AG10803 (cell line): Measurements from ENCODE around the gene LYSMD3.

Experiments used
- DNase-seq: peaks from one replicate; pipeline ENCODE4 v3.0.0; 2010; ENCODE audit warnings: low read depth
- H3K4me3 ChIP-seq: 2 replicates; pipeline ENCODE4 v1.5.1; 2011; ENCODE audit warnings: mild to moderate bottlenecking, low read length, control low read depth
- TF ChIP-seq, protein P1 (sequence below): conservative IDR thresholded peaks from 2 replicates; pipeline ENCODE4 v1.5.1; 2011; ENCODE audit warnings: mild to moderate bottlenecking, low read length, control low read depth, inconsistent platforms

LYSMD3 gene

GRCh38 chr5:90530736-90531487 is 1.5 kb upstream of the LYSMD3 start:
- DNase-seq = no peak
- H3K4me3 ChIP-seq = no peak overlapping the region
- TF ChIP-seq, protein P1, sequence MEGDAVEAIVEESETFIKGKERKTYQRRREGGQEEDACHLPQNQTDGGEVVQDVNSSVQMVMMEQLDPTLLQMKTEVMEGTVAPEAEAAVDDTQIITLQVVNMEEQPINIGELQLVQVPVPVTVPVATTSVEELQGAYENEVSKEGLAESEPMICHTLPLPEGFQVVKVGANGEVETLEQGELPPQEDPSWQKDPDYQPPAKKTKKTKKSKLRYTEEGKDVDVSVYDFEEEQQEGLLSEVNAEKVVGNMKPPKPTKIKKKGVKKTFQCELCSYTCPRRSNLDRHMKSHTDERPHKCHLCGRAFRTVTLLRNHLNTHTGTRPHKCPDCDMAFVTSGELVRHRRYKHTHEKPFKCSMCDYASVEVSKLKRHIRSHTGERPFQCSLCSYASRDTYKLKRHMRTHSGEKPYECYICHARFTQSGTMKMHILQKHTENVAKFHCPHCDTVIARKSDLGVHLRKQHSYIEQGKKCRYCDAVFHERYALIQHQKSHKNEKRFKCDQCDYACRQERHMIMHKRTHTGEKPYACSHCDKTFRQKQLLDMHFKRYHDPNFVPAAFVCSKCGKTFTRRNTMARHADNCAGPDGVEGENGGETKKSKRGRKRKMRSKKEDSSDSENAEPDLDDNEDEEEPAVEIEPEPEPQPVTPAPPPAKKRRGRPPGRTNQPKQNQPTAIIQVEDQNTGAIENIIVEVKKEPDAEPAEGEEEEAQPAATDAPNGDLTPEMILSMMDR = no peak

DNA sequence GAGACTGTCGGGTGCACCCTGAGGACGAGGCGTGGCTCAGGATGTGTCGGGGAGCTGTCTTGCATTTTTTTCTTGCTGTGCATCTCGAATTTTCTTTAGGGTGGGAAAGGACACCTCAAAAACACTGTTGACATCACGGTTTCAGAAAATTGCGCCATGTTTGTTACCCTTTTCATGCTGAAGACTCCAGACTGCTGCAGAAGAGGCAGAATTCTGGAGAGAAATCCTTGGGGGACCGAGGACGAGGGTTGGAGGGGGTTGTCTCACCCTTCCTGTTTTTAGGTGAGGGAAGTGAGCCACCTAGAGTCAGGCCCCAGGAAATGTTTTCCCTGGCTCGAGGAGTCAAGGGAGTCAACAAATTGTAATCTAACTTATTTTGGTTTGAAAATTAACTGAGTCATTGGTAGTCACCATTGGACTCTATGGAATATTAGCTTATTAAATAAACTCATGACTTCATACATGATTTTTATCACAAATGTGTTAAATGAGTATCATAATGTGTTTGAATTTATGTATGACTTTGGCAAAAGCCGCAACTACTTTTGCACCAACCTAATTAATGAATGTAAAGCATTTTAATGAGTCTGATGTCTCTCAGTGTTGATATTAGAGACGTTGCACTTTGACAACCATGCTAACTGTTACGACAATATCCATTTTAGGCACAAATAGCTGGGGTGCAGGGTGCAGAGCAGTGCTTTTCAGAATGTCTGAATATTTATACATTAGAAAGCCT is 724 bp upstream of the LYSMD3 start:
- TF ChIP-seq, protein P1 = peak; percentile 84
- DNase-seq = peak; percentile 80
- peak overlapping the region; percentile 98 for H3K4me3 ChIP-seq

DNA sequence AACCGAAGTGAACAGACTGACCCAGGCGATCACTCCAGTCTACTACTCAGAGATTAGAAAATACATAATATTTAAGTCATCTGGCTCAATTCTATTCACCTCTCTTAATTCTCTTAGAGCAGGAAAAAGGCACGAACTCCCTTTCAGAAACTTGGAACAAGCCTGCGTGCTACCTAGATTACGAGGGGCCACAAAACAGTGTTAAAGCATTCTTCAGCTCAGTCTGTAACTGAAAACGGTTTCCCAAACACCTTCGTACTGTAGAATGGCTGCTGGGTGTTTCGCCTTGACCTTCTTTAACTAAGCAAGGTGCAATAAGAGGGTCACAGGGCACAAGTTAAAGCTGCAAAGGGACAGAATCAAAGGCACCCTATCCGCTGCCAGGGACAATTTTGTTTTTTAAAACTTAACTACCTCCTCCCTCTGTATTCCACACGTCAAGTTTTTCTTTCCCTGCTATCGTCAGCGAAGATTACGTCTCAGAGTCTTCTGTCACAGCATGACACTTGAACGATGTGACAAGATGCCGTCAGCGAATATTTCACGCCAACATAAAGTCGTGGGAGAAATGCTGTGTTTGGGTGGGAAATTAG is 687 bp downstream of the LYSMD3 start:
- H3K4me3 ChIP-seq = peak overlapping the region; percentile 98
- DNase-seq = peak; percentile 11
- TF ChIP-seq, protein P1 = no peak

DNA sequence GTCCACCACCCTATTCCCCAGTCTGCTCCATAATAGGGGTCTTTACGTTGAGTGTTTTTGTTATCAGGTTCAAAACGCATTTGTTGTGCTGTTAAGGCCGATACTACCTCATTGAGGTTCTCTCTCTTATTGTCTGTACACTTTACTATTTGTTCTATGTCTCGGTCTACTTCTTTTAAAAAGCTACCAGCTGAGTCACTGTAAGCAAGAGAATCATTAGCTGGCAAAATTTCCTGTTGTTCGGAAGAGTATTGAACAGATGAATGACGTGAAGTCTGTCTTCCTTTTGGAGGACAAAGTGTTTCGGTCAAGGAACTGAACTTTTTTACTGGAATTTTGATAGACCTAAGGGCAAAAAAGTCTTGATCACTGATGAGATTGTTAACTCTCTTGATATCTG is 10.3 kb downstream of the LYSMD3 start:
- TF ChIP-seq, protein P1 = no peak
- no peak for DNase-seq
- no peak overlapping the region for H3K4me3 ChIP-seq

DNA sequence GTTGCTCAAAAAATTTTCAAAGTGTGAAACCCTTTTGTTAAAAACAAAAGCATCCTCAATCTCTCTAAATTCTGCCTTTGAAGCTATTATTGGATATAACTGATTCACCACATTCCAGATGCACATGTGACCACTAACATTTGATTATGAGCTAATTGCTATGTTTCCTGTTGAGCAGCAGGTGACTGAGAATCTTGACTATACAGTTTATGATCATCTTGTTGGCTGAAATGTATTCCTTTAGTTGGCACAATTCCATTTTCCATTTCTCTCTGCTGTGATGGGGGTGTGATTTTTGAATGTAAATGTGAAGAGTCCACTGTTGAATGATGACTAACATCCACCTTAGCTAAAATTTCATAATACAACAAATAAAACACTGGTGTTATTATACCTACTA is 10.7 kb downstream of the LYSMD3 start:
- no peak overlapping the region for H3K4me3 ChIP-seq
- peak; percentile 30 for DNase-seq
- TF ChIP-seq, protein P1 = no peak

DNA sequence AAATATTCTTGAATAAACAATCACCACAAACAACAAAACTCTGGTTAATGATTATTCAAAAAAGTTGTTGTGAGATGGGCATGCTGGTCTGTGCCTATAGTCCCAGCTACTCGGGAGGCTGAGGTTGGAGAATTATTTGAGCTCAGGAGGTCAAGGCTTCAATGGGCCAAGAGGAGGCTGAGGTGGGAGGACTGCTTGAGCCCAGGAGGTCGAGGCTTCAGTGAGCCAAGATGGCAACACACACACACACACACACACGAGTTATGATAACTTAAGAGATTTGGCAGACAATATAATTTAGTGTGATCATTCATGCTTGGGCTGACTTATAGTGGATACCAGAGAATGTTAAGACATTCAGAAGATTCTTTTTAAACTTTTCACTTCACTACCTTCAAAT is 14.9 kb downstream of the LYSMD3 start:
- DNase-seq = no peak
- TF ChIP-seq, protein P1 = no peak

More for the DNA sequence above, 14.9 kb downstream of the LYSMD3 start:
- no peak overlapping the region for H3K4me3 ChIP-seq
